HG03460 (cell line): ENCODE measurements around the gene CCN6.
"Not testable (repeated sequence)": the region's sequence is repeated elsewhere in the genome, so short reads cannot be mapped to it uniquely, and the experiment has no call there.

ENCODE experiments used
- ATAC-seq: cut with Tn5 transposase; IDR thresholded peaks from one replicate; pipeline ENCODE4 v1.9.1; 2021; ENCODE audit not compliant: unreplicated experiment

Gene CCN6

GRCh38 chr6:112029045-112029822, 24.7 kb upstream of the CCN6 start:
- ATAC-seq = no peak

DNA sequence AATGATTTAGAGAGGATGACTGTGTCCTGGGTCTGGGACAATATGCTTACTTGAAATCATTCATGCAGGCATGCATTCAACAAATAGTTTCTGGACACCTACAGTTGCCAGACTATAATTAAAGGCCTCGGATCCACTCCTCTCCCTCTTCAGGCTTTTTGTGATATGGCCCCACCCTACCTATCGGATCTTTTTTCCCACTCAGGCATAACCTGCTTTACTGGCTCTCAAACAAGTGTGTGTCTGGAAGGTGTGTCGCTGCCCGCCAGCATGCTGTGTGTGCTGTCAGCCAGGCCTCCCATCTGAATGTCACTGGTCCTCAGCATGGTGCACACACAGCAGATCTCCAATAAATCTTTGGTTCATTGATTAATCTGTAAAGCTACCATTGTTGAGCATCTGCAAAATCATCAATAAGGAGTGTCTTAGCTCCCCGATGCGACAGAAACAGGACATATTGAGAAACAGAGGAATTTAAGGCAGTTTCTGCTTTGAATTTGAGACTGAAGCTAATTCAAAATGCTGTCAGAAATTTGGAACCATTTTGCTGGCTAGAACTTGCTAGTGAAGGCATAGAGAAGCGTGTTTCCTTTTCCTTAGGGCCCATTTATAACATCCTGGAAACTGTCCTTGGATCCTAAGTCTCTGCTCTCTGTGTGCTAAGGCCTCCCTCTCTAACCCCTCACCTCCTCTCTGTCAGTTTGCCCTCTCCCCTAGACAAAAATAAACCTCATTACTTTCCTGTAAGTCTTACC, 23.5 kb upstream of the CCN6 start:
- no peak for ATAC-seq

DNA sequence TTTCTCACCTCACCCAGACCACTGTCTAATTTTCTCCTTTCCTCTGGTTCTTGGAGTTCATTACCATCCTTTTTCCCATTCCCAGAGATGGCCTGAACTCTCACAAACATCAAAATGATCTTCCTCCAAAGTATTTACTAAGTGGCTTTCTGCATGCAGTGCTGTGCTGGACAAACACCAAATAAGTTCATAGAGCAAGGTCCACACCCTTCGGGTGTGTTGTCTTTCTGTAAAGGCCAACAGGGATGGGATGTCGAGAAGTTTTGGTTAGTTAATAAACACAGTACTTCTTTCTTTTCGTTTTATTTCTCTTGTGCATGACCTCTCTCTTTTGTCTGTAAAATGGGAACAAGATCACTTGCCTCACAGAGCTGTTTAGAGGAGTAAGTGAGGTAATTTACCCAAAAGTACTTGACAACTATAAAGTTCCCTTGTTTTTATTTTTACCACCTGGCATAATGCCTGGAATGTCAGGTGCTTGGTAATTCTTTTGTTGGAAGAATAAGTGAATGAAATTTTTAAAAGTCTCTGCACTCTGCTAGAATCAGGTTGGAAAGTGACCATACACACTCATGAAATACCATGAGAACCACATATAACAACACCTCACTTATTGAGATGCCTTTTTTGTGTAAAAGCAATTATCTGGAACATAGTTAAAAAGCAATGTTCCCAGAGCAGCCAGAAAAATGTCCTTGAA, 22.8 kb upstream of the CCN6 start:
- no peak for ATAC-seq

GRCh38 chr6:112031960-112032359, 21.9 kb upstream of the CCN6 start:
- ATAC-seq = no peak

DNA sequence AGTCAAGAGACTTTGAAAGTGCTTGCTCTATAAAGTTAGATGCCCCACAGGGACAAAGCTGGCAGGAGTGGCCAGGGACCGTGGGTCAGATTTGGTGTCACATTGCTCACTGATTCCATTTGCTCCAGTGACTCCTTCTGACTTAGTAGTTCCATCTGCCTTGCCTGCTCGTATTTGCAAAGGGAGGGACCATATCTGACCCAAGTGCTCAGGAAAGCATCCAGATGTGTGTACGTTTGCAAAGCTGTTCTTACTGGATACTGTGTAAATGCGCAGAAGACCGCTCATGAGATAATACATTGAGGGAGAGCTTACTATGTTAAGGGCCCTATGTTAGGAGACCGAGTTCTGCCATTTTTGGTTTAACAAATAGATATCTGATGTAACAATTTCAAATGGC, 21.2 kb upstream of the CCN6 start:
- ATAC-seq = no peak

GRCh38 chr6:112033791-112034615, 19.9 kb upstream of the CCN6 start:
- ATAC-seq = no peak

DNA sequence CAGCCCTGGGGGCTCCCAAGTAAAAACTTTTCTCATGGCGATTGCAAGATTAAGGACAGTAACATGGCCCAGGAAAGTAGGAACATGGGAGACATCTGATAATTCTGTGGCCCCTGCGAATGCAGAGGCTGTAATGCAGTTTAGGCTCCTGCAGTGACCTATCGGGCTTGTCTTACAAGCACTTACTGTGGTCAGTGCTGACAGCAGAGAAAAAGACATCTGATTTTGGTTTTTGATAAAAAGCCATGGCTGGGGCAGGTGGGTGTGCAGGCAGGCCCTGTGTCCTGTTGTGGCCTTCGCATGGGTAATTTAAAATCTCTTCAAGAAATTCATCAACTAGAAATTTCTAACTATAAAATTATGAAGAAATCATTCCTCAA, 19.3 kb upstream of the CCN6 start:
- ATAC-seq = no peak

GRCh38 chr6:112036088-112036637, 17.7 kb upstream of the CCN6 start:
- ATAC-seq = no peak

DNA sequence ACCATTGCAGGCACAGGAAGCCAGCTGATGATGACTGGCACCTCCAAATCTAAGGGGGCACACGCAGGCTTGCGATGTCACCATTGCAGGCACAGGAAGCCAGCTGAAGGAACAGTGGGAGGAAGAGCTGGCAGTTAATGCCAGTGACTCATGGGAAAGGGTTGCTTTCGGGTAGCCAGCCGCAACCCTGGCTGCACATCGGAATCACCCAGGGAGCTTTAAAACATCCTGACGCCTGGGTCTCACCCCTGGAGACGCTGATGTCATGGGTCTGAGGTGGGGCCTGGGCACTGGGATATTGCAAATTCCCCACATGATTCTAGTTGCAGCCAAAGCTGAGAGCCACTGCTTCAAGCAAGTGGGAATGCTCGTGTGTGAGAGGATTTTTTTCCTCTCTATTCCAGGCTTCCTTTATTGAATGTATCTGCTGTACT, 16.1 kb upstream of the CCN6 start:
- ATAC-seq = no peak

- no peak for ATAC-seq
Observed at GRCh38 chr6:112038268-112038667, 15.6 kb upstream of the CCN6 start.

GRCh38 chr6:112038756-112039430, 15.0 kb upstream of the CCN6 start:
- ATAC-seq = no peak

DNA sequence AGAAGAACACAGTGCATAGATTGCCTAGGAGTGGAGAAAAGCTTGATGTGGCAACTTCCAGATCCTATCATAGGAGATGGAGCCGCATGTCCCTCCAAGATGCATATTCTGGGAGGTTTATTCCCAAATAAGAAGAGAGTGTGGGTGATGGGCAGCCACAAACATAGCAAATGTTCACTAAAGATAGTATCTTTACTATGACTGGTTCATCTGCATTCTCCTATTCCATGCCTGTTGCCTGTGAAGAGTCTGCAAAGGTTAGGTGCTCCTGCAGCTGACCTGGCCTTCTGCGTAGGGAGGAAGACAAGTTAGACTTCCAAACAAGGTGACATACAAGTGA, 14.5 kb upstream of the CCN6 start:
- ATAC-seq = no peak

DNA sequence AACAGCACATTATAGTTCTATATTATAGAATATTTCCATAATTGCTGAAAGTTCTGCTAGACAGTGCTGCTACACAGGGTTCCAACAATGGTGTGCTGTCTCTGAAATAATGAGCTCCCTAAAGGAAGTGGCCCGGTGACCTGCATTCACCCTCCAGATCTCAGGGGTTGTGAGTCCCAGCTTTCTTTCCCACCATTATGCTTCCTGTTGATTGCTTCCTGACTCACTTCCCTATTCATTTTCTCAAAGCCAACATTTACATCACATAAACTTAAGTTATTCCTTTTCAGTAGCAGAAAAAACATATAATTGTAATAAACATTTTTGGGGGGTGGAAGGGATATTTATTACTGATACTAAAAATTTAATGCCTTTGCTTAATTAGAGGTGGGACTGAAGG, 12.9 kb upstream of the CCN6 start:
- no peak for ATAC-seq

DNA sequence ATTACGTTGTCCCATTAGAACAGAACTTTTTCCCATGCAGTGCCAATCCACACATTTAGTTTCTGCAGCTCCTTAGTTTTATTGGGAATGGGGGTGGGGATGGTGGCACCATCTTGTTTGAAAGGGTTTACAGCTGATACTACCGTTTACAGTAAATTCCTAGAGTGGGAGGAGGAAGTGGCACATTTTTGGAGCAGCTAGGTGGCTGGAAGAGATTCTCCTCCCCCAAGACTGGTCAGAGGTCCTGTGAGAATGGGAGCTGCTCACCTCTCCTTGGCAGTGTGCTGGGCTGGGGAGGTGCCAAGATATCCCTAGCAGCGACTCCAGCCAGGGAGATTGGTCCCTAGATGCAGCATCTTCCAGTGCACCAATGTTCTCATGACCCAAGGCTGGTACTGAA, 12.4 kb upstream of the CCN6 start:
- no peak for ATAC-seq

DNA sequence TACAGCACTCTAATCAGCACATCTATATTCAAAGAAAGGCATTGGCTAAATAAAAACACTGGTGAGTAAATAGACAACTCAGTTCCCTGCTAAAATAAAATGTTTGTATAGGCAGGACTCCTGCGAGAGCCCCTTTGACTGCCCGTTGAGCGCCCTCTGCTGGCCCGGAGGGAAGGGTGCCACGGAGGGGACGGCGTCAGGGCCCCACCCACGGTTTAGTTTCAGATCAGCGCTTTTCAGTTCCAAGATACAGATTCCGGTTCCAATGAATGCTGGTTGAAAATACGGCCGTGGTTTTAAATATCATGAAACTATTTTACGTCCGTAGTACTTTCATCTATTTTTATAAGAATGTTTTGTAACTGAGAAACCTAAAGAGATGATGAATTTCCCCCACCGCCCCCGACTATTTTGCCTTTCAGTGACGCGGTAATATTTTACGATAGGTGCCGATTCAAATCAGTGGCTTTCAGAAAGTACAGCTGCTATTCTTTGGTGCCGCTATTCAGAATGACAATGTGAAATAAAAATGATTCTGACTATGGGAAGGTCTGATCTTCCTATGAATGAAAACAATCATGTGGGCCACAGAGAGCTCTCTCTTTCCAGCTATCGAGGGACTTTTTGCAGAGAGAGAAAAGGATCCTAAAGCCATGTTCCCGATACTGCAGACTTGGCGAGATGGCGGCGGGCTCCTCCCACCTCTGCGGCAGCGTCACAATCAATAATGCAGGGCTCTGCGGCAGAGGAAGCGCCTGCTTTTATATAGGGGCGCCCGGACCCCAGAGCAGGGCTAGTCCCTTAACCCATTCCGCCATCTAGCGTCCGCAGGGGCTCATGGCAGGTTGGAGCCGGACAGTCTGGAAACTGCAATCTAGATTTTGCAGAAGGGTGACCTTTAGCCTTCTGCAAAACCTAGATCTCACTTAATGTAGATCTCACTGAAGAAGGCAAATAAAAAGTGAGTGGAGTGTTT, 10.6 kb upstream of the CCN6 start:
- peak; percentile 91 for ATAC-seq

- ATAC-seq = no peak
Observed at GRCh38 chr6:112044196-112044595, 9.7 kb upstream of the CCN6 start.

DNA sequence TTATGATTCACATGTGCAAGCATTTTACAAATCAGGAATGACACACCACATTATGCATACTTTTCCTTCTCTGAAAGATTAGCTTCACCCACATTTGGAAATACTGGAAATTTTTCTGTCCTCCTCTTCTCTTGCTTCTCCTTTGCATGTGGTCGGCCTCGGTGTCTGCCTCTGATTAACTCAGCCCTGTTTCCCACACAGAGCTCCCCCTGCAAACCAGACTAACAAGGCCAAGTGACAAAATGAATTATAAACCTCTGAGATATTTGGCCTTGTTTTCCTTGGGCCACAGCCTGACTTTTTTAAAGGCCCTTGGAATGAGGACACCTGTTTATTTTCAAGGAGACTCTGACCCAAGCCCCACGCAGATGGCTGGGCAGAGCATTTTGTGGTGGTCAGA, 9.0 kb upstream of the CCN6 start:
- no peak for ATAC-seq

GRCh38 chr6:112047523-112047922, 6.4 kb upstream of the CCN6 start:
- not testable (repeated sequence) for ATAC-seq
